CD4-positive, alpha-beta T cell (primary cell): ENCODE data around the gene NTN4. TPM values are rescaled to one million over a fixed set of nuclear protein-coding genes. Genes with fewer than 3 reads are reported as not detected.

ENCODE experiments used
- ATAC-seq: fragments of 200-7000 bp; cut with Tn5 transposase; one replicate; pipeline ENCODE4 v1.10.0; 2022; ENCODE audit warnings: mild to moderate bottlenecking; ENCODE audit not compliant: poor library complexity
- CTCF ChIA-PET: fragments of 350-600 bp; sonication (Branson Sonifier 250); formaldehyde crosslinking; loops from one replicate; lab custom pipeline; 2021; ENCODE audit warnings: antibody characterized with exemption, inconsistent platforms; lab: Charles Lee
- POLR2A ChIA-PET: fragments of 350-600 bp; sonication (Branson Sonifier 250); formaldehyde crosslinking; loops from one replicate; lab custom pipeline; 2021; ENCODE audit warnings: antibody characterized with exemption, inconsistent platforms; lab: Charles Lee
- DNase-seq, 14 experiments: peaks; one replicate each; pipeline ENCODE4 v3.0.0-alpha.2; 2013 to 2020; ENCODE audit warnings: mixed read lengths in 2 of 14
- H3K27ac ChIP-seq, 2 donors: one replicate each; pipeline versions ENCODE4 v1.5.1 to v1.7.0; 2013; ENCODE audit warnings: low read length in 2 of 2, low read depth in 1 of 2, mild to moderate bottlenecking in 1 of 2
- H3K27me3 ChIP-seq, 2 experiments: 1 replicate in 1 of 2; 2 replicates in 1 of 2; pipeline versions ENCODE4 v1.6.1 to v1.7.0; 2013; ENCODE audit warnings: low read length in 2 of 2, control low read depth in 1 of 2, mild to moderate bottlenecking in 1 of 2, moderate library complexity in 1 of 2; ENCODE audit not compliant: insufficient read depth in 2 of 2, control insufficient read depth in 1 of 2
- H3K36me3 ChIP-seq: one replicate; pipeline ENCODE4 v1.6.1; 2013; ENCODE audit warnings: low read length, control low read depth; ENCODE audit not compliant: insufficient read depth
- H3K4me1 ChIP-seq: one replicate; pipeline ENCODE4 v1.6.1; 2013; ENCODE audit warnings: low read length, control low read depth; ENCODE audit not compliant: insufficient read depth
- H3K4me3 ChIP-seq: one replicate; pipeline ENCODE4 v1.5.1; 2013; ENCODE audit warnings: mild to moderate bottlenecking, low read length, moderate library complexity
- H3K9me3 ChIP-seq, 2 experiments: 1 replicate in 1 of 2; 2 replicates in 1 of 2; pipeline versions ENCODE4 v1.6.1 to v1.7.0; 2013; ENCODE audit warnings: low read length in 2 of 2, mild to moderate bottlenecking in 2 of 2, control low read depth in 1 of 2, moderate library complexity in 1 of 2; ENCODE audit not compliant: control insufficient read depth in 1 of 2, insufficient read depth in 1 of 2
- H3K27ac Mint-ChIP-seq: one replicate; pipeline ENCODE4 v1.8.0; 2020; ENCODE audit warnings: mixed read lengths
- H3K27me3 Mint-ChIP-seq: one replicate; pipeline ENCODE4 v1.8.0; 2021; ENCODE audit warnings: mixed read lengths
- H3K36me3 Mint-ChIP-seq: one replicate; pipeline ENCODE4 v1.8.0; 2021; ENCODE audit warnings: low read depth, mixed read lengths
- H3K4me1 Mint-ChIP-seq: one replicate; pipeline ENCODE4 v1.8.0; 2021; ENCODE audit warnings: low read depth, mixed read lengths
- H3K4me3 Mint-ChIP-seq: one replicate; pipeline ENCODE4 v1.8.0; 2020; ENCODE audit warnings: mild to moderate bottlenecking, mixed read lengths
- H3K9me3 Mint-ChIP-seq: one replicate; pipeline ENCODE4 v1.8.0; 2020; ENCODE audit warnings: mixed read lengths
- CTCF ChIP-seq: fragments of 200-600 bp; IDR thresholded peaks from one replicate; pipeline ENCODE4 v1.8.0; 2022; ENCODE audit warnings: antibody characterized with exemption, mild to moderate bottlenecking
- intact Hi-C, 2 experiments: fragments of 100-400 bp; cut with DNase I in 1 of 2; cut with micrococcal nuclease in 1 of 2; formaldehyde crosslinking; loops; one replicate each; pipeline versions ENCODE4 v1.15.1 to v1.9.0; 2023 to 2025; cut with DNase I, micrococcal nuclease
- total RNA-seq, 174 experiments: library from RNA in 2 of 174; stranded (reverse) in 2 of 174; gene quantifications; one replicate each; pipeline ENCODE4 v1.2.3 and lab custom pipeline; 2021 to 2026

The NTN4 gene
- total RNA-seq, 2 experiments from 2014 or later, result 0.47 to 0.71 TPM

DNA sequence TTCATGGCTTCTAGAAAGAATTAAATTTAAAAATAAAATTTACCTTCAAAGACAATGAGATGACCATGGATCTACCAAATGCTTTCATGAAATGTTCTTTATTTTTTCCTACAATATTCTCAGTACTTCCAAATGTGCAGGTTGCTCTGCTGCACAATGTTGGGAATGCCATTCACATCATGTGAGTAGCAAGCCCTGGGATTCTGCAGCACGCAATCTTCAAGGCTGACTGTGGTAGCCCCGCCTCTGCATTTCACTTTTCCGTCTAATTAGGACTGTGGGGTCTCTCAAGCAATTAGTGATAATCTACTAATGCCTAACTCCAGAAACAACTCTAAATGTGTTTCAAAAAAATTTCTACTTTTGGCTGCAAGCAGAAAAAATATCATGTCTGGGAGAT is 13.7 kb upstream of the NTN4 start:
- DNase-seq (no peak), ATAC-seq (no peak)
- intact Hi-C loops, result no loop called here
- no peak overlapping the region for H3K27ac Mint-ChIP-seq
- H3K4me3 Mint-ChIP-seq, result no peak overlapping the region
- H3K36me3 Mint-ChIP-seq, result no peaks in the 10 kb centered on the region
- Histone ChIP-seq H3K4me3 (no peak overlapping the region), H3K27ac (no peak overlapping the region), H3K9me3 (no peaks in the 10 kb centered on the region), H3K27me3 (peaks cover 0 to under 1% of the 10 kb centered on the region in 2 experiments), H3K4me1 (peaks cover 6% of the 10 kb centered on the region), H3K36me3 (no peaks in the 10 kb centered on the region)
- POLR2A ChIA-PET, result interaction anchor here (1.8 kb wide), 1 partner anchor 14 kb away, joined by 5 read pairs; the partner anchor contains the start of gene NTN4
- H3K27me3 Mint-ChIP-seq, result peaks cover 47% of the 10 kb centered on the region
- TF ChIP-seq CTCF, result no peak
- no peaks in the 10 kb centered on the region for H3K9me3 Mint-ChIP-seq
- CTCF ChIA-PET, result interaction anchor here (1.9 kb wide), 1 partner anchor 9 kb away, joined by 5 read pairs; no protein-coding TSS in a partner anchor
- H3K4me1 Mint-ChIP-seq, result no peaks in the 10 kb centered on the region

DNA sequence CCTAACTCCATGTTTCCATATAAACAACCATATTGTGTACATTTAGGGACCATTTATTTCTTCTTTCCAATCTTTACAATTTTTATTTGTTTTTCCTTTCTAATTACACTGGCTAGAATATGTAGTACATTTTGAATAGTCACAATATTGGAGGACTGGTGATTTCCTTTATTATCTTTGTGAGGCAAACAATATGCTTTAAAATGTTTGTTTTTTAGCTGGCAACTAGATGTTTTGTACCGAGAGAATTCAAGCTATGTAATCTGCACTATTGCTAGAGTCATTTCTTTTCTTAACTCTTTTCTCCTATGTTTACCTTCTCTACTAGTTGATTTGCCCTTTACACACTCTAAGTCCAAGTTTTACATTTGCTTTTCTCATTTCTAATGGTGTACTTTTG is 13.3 kb upstream of the NTN4 start:
- H3K27me3 ChIP-seq, result no peaks in the 10 kb centered on the region
- Mint-ChIP-seq H3K9me3 (no peaks in the 10 kb centered on the region), H3K4me1 (no peaks in the 10 kb centered on the region), H3K36me3 (no peaks in the 10 kb centered on the region), H3K27me3 (peaks cover 45% of the 10 kb centered on the region), H3K27ac (no peak overlapping the region), H3K4me3 (no peak overlapping the region)
- H3K4me3 ChIP-seq, result no peak overlapping the region
- ATAC-seq (no peak), DNase-seq (no peak)
- no peaks in the 10 kb centered on the region for H3K36me3 ChIP-seq
- peaks cover 6% of the 10 kb centered on the region for H3K4me1 ChIP-seq
- intact Hi-C loops, result no loop called here
- no peaks in the 10 kb centered on the region for H3K9me3 ChIP-seq
- TF ChIP-seq CTCF, result no peak
- CTCF ChIA-PET, result interaction anchor here (1.9 kb wide), 1 partner anchor 9 kb away, joined by 5 read pairs; no protein-coding TSS in a partner anchor
- POLR2A ChIA-PET, result no interaction called here
- no peak overlapping the region for H3K27ac ChIP-seq

DNA sequence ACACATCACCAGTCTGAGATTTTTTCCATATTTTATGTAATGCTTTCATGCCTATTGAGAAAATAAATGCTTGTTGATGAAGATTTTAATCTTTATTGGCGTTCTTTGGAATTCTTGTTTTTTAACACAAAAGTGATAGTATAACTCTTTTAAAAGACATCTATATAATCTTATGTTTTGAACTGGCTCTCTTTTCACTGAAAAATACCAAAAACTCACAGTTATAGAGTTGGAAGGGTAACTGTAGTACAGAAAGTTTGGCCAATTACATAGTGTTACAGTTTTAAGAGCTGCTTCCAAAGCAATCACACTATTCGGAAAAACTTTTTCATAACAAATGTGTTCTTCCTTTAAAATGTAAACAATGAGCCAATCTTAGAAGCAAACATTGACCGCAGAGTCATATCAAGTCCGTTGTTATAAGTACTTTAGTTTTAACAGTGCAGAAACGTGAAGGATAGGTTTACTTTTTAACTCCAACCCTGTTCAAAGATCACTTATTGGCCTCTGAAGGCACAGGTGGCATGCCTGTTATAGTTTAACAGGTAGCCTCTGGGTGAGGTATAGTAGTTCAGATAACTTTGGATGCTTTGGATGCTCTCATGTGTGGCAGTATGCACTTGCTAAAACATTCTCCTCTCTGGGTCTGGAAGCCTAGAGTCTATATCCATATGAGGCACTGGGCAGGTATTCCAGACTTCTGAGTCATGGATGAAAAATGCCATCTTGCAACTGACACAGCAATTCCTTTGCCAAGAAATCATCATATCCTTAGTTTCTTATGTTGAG is 12.1 kb upstream of the NTN4 start:
- peaks cover 41% of the 10 kb centered on the region for H3K27me3 Mint-ChIP-seq
- H3K4me3 Mint-ChIP-seq, result no peak overlapping the region

More for the DNA sequence above, 12.1 kb upstream of the NTN4 start:
- H3K4me3 ChIP-seq, result no peak overlapping the region
- no peaks in the 10 kb centered on the region for H3K4me1 Mint-ChIP-seq
- POLR2A ChIA-PET, result no interaction called here
- no peaks in the 10 kb centered on the region for H3K9me3 Mint-ChIP-seq
- peaks cover 6% of the 10 kb centered on the region for H3K4me1 ChIP-seq
- no peak for TF ChIP-seq CTCF
- no peak for ATAC-seq
- H3K27me3 ChIP-seq, result no peaks in the 10 kb centered on the region
- H3K27ac ChIP-seq, result no peak overlapping the region
- H3K9me3 ChIP-seq, result no peaks in the 10 kb centered on the region
- H3K36me3 Mint-ChIP-seq, result no peaks in the 10 kb centered on the region
- intact Hi-C loops, result no loop called here
- no peak for DNase-seq
- H3K36me3 ChIP-seq, result no peaks in the 10 kb centered on the region
- no peak overlapping the region for H3K27ac Mint-ChIP-seq
- CTCF ChIA-PET, result no interaction called here
